WI38 (cell line): Measurements from ENCODE around the gene DNAH17.

Experiments
- H3K4me3 ChIP-seq: 2 replicates; pipeline ENCODE4 v1.5.1; 2011; ENCODE audit warnings: low read depth, mild to moderate bottlenecking, control low read depth, low read length
- TF ChIP-seq, protein P1 (sequence below): IDR thresholded peaks from 2 replicates; pipeline ENCODE4 v1.5.1; 2012; ENCODE audit warnings: low read depth, mild to moderate bottlenecking, control low read depth, low read length

Gene DNAH17

GRCh38 chr17:78515480-78515879 lies 61.7 kb downstream of the DNAH17 start:
- TF ChIP-seq, protein P1, sequence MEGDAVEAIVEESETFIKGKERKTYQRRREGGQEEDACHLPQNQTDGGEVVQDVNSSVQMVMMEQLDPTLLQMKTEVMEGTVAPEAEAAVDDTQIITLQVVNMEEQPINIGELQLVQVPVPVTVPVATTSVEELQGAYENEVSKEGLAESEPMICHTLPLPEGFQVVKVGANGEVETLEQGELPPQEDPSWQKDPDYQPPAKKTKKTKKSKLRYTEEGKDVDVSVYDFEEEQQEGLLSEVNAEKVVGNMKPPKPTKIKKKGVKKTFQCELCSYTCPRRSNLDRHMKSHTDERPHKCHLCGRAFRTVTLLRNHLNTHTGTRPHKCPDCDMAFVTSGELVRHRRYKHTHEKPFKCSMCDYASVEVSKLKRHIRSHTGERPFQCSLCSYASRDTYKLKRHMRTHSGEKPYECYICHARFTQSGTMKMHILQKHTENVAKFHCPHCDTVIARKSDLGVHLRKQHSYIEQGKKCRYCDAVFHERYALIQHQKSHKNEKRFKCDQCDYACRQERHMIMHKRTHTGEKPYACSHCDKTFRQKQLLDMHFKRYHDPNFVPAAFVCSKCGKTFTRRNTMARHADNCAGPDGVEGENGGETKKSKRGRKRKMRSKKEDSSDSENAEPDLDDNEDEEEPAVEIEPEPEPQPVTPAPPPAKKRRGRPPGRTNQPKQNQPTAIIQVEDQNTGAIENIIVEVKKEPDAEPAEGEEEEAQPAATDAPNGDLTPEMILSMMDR = no peak
- no peak overlapping the region for H3K4me3 ChIP-seq

DNA sequence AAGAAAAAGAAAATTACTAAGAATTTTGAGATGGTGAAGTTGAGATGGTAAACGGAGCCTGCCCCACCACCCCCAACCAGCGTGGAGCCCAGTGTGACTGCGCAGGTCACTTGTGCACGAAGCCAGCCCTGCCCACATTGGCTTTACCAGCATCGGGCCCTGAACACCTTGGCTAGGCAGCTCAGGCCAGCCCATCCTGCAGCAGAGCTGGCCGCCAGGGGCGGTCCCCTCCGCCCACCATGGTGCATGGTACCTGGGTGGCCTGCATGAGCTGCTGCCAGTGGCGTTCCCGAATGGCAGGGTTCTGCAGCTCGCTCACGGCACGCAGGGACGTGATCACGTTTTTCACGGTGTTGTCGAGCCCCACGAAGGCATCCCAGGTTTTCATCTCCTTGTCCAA lies 62.7 kb downstream of the DNAH17 start:
- TF ChIP-seq, protein P1 = no peak
- H3K4me3 ChIP-seq = no peak overlapping the region

GRCh38 chr17:78512976-78513375 lies 64.2 kb downstream of the DNAH17 start:
- TF ChIP-seq, protein P1 = no peak
- H3K4me3 ChIP-seq = no peak overlapping the region

GRCh38 chr17:78510141-78511075 lies 66.8 kb downstream of the DNAH17 start:
- no peak overlapping the region for H3K4me3 ChIP-seq
- TF ChIP-seq, protein P1 = no peak

DNA sequence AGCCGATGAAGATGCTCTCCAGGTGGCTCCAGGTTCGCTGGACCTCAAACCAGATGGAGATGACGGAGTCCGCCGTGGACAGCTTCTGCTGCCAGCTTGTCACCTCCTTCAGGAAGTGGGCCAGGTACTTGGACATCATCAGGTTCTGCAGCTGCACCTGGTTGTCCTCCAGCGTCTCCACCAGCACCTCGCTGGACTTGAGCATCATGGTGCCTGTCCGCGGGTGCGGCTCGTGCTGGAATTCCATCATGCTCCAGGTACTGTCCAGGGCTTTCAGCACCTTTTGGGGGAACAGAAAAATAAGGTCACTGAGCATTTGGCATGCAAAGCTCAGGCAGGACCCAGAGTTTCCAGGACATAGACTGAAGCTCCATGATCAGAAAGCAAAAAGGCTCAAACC lies 69.7 kb downstream of the DNAH17 start:
- TF ChIP-seq, protein P1 = no peak
- H3K4me3 ChIP-seq = no peak overlapping the region

DNA sequence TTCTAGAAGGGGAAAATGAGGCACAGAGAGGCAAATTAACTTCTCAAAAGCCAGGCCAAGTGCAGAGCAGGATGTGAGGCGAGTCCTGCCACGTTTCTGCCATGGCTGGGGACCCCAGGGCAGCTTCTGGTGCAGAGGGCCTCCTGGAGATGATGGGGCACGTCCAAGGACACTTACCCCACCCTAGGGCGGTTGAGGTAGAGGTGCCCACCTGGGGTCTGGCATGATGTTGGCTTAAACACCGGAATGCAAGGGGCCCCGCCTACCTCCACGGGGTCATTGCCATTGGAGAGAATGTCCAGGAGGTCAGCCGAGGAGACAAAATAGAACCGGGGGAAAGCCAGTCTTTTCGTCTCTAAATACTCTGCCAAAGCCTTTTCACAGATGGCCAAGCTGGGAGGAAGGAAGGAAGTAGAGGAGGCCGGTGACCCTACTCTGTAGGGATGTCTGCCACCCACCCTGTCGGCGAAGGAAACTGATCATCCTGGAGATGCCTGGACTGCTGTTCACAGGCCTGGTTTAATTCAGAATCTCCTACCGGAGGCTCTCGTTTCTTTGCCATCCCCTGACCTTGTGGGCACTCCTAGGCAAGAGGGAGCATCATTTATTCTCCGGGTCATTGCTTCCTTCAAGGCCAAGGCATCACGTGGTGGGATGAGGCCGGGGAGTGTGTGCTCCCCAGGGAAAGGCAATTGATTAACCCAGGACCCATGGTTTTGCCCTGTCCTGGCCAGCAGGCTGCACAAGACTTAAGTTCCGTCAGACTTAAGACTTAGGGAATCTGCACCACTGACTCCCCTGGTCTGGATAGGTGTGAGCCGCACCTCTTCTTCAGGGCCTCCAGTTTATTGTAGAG lies 70.5 kb downstream of the DNAH17 start:
- H3K4me3 ChIP-seq = no peak overlapping the region
- TF ChIP-seq, protein P1 = no peak
